Left colon (tissue), 2 donors: Measurements from ENCODE around the gene SMARCC1. TPM values are rescaled to one million over a fixed set of nuclear protein-coding genes. Genes with fewer than 3 reads are reported as not detected.
"Not testable (repeated sequence)": the region's sequence is repeated elsewhere in the genome, so short reads cannot be mapped to it uniquely, and the experiment has no call there.

Experiments
- ATAC-seq: fragments of 200-7000 bp; cut with Tn5 transposase; one replicate; pipeline ENCODE4 v1.9.1; 2020; ENCODE audit warnings: mild to moderate bottlenecking, moderate library complexity
- DNase-seq, 2 donors: peaks; one replicate each; pipeline ENCODE4 v3.0.0-alpha.2; 2020
- intact Hi-C, 2 donors: fragments of 100-400 bp; cut with DNase I in 1 of 2; cut with micrococcal nuclease in 1 of 2; formaldehyde crosslinking; loops; one replicate each; pipeline versions ENCODE4 v1.11.2 to v1.14.0; 2022; cut with DNase I, micrococcal nuclease
- total RNA-seq, 2 donors: library from RNA; stranded (reverse); fragmentation: NEBNext Ultra II Directional; extraction: Animal tissue kit (Norgen Biotek cat#: 25700); gene quantifications; one replicate each; pipeline ENCODE4 v1.2.1, GENCODE V29; 2021
- donor health status: DM: no; HTN: no; CAD: no.
- donor health status: DM: yes; HTN: yes; CAD: no.

The SMARCC1 gene
- total RNA-seq, 2 donors from 2014 or later = 55.6 to 66.4 TPM

DNA sequence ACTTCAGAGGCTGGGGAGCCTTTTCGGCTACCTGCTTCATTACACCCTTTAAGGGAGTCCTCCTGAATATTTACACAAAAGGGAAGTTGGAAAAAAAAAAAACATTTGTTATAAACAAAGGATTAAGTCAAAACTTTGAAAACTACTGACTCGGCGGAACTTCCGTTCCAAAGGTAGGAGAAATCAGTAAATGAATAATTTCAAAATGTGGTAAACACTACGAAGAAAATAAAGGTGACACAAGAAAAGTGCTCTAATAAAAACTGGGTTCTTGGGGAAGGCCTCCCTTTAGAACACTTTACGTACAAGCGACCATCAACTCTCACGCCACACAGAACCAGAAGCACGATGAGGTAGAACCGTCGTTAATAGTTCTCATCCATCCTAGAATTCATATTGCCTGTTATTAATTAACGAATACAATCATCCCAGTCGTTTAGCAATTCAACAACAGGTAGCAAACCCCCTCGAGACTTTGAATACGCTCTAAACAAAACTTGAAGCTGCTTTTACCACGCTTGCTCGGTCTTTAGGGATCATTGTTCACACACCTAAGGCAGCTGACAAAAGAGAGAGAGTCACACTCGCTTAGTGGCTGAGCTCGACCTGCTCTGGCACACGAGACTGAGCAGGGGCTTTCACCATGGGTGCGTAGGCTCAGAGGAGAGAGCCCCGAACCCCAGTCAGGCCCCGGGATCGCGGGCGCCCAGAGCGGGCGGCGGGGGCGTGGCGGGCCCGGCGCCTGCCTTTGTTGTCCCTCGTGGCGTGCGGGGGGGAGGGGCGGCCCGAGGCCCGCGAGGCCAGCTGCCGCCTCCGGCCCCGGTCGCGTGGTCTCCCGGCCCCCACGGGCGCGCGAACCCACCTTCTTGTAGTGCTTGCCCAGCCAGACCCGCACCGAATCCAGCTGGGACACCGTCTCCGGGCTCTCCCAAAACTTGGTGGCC lies 680 bp downstream of the SMARCC1 start:
- DNase-seq (peak; percentile 62 to 84), ATAC-seq (peak; percentile 64)
- intact Hi-C loops = loop anchor here in 1 of 2 donors (10.0 kb wide), 1 partner anchor 356 kb away; no protein-coding TSS in a partner anchor

DNA sequence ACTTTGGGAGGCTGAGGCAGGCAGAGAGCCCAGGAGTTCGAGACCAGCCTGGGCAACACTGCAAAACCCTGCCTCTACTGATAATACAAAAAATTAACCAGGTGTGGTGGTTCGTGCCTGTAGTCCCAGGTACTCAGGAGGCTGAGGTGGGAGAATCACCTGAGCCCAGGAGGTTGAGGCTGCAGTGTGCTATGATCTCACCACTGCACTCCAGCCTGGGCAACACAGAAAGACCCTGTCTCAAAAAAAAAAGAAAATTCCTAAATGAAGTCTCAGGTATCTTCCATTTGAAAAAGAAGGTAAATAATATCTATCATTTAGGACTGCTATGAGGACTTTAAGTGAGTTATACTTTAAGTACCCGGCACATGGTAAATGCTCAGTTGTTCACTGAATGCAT lies 2.9 kb downstream of the SMARCC1 start:
- DNase-seq (no peak), ATAC-seq (no peak)
- intact Hi-C loops = no loop called here

DNA sequence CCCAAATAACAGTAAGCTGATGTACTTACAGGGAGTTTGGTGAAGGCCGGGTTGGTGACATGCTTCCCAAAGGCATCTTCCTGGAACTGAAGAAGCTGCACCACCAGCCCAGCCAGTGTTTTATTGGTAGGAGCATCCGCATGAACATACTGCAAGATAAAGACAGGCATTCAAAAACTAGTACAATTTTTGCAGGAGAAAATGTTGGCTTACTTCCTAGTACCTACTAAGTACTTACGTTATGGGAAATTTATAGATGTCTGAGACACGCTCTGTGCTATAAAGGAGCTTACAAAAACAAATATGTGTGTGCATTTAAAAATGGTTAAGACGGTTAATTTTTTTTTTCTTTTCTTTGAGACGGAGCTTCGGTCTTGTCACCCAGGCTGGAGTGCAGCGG lies 8.9 kb downstream of the SMARCC1 start:
- DNase-seq (no peak), ATAC-seq (no peak)
- intact Hi-C loops = no loop called here

DNA sequence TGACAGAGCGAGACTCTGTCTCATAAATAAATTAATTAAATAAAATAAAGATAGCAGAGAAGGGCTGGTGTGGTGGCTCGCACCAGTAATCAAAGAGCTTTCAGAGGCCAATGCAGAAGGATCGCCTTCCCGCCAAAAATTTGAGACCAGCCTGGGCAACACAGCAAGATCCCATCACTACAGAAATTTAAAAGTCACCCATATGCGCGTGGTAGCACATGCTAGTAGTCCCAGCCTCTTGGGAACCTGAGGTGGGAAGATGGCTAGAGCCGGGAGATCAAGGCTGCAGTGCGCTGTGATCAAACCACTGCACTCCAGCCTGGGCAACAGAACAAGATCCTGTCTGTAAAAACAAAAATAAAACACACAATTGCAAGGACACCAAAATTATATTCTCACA lies 9.6 kb downstream of the SMARCC1 start:
- DNase-seq (no peak), ATAC-seq (no peak)
- intact Hi-C loops = no loop called here

DNA sequence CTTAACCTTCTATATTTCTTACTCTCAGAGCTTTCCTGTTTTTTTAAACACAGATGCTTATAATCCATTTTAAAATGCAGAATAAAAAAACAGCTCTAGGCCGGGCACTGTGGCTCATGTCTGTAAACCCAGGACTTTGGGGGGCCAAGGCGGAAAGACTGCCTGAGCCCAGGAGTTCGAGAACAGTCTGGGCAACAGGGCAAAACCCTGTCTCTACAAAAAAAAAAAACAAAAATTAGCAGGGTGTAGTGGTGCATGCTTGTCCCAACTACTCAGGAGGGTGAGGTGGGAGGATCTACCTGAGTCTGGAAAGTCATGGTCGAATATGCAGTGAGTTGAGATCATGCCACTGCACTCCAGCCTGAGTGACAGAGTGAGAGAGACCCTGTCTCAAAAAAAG lies 15.5 kb downstream of the SMARCC1 start:
- no peak for DNase-seq
- intact Hi-C loops = no loop called here
- ATAC-seq = no peak

DNA sequence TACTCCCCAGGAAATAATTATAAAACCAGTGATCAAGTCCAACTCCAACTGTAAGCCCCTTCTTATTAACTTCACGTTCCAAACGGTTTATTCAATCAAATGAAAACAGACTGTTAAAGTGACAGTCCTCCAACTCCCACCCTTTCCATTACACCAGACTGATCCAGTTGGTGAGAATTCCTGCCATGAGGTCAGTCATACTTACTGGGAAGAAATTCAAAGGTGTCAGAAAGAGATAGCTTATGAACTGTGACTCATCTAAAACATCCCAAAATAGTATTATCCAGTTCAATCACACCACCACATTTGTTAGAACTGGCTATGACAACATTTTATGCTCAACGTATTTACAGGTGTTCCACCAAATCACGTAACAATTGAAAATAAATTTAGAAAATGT lies 19.5 kb downstream of the SMARCC1 start:
- DNase-seq (no peak), ATAC-seq (no peak)
- intact Hi-C loops = no loop called here

DNA sequence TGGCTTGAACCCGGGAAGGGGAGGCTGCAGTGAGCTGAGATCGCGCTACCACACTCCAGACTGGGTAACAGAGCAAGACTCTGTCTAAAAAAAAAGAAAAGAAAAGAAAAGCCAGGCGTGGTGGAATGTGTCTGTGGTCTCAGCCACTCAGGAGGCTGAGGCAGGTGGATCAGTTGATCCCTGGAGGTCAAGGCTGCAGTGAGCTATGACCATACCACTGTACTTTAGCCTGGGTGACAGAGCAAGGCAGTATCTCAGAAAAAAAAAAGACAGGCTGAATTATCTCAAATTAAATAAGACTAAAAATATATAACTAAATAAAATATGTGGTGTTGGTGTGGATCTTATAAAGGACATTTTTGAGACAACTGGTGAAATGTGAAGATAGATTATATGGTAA lies 20.6 kb downstream of the SMARCC1 start:
- intact Hi-C loops = no loop called here
- DNase-seq = no peak
- ATAC-seq = no peak

DNA sequence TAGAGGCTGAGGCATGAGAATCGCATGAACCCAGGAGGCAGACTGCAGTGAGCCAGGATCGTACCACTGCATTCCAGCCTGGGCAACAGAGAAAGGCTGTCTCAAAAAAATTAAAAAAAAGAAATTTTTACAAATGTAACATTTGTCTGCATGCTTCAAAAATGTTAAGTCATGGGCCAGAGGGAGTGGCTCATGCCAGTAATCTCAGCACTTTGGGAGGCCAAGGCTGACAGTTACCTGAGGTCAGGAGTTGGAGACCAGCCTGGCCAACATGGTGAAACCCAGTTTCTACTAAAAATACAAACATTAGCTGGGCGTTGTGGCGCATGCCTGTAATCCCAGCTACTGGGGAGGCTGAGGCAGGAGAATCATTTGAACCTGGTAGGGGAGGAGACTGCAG lies 21.5 kb downstream of the SMARCC1 start:
- DNase-seq, intact Hi-C loops, ATAC-seq: not testable (repeated sequence)

DNA sequence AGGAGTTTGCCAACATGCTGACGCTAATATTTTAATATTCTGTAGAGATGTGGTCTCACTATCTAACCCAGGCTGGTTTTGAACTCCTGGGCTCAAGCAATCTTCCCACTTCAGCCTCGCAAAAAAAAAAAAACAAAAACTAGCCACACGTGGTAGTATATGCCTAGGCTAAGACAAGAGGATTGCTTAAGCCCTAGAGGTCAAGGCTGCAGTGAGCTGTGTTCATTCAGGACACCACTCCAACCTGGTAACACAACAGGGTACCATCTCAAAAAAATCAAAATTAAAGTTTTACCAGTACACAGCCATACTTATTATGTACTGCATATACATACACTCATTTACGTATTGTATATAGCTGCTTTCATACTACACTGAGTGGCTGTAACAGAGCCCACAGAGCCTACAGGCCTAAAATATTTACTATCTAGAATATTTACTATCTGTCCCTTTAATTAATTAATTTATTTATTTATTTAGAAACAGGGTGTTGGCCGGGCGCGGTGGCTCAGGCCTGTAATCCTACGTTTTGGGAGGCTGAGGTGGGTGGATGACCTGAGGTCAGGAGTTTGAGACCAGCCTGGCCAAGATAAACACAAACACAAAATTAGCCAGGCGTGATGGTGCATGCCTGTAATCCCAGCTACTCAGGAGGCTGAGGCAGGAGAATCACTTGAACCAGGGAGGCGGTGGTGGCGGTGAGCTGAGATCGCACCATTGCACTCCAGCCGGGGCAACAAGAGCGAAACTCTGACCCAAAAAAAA lies 23.2 kb downstream of the SMARCC1 start:
- intact Hi-C loops = no loop called here
- DNase-seq = no peak
- ATAC-seq = no peak

DNA sequence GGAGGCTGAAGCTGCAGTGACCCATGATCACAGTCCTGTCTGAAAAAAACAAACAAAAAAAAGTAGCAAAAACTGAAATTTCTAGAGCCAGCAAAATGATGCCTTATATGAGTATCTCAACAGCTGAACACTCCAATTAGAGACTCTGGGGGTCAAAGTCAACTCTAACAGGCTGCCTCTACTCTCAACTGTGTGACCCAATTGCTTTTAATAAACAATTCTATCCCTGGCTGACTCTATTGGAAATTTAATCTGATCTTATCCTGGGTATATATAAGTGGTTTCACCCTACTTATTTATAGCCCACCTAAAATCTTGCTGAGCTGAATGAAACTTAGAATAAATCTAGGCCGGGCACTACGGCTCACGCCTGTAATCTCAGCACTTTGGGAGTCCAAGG lies 29.0 kb downstream of the SMARCC1 start:
- DNase-seq = no peak
- intact Hi-C loops = no loop called here
- no peak for ATAC-seq

DNA sequence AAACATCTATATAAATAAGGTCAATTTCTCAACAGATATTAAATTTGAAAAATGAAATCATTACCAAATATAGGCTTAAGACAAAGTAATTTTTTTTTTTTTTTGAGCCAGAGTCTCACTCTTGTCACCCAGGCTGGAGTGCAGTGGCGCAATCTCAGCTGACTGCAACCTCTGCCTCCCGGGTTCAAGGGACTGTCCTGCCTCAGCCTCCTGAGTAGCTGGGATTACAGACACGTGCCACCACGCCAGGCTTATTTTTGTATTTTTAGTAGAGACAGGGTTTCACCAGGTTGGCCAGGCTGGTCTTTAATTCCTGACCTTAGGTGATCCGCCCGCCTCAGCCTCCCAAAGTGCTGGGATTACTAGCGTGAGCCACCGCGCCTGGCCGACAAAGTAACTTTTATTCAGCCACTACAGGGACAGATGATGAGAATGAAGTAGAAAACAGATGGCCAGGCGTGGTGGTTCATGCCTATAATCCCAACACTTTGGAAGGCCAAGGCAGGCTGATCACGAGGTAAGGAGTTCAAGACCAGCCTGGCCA lies 30.8 kb downstream of the SMARCC1 start:
- DNase-seq, ATAC-seq, intact Hi-C loops: not testable (repeated sequence)

DNA sequence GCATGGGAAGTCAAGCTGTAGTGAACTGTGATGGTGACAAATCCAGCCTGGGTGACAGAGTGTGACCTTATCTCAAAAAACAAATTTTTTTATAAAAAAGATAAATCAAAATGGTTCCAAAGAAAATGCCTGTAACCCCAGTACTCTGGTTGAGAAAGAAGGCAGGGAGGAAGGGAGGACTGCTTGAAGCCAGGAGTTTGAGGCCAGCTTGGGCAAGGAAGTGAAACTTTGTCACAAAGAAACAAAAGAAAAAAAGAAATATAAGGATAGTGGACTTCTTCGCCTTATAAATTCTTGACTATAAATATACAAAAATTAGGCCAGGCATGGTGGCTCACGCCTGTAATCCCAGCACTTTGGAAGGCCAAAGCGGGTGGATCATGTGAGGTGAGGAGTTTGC lies 34.1 kb downstream of the SMARCC1 start:
- DNase-seq (no peak), ATAC-seq (no peak)
- intact Hi-C loops = no loop called here

DNA sequence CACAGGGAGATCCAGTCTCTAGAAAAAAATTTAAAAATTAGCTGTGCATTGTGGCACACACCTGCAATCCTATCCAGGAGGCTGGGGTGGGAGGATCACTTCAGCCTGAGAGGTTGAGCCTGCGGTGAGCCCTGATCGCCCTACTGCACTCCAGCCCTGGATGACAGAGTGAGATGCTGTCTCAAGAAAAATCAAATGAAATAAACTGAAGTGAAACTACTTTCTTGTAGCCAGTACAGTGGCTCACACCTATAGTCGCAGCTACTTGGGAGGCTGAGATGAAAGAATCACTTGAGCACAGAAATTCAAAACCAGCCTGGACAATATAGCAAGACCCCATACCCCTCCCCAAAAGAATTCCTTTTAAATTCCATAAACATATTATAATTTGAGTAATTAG lies 35.4 kb downstream of the SMARCC1 start:
- intact Hi-C loops = no loop called here
- DNase-seq (no peak), ATAC-seq (no peak)

DNA sequence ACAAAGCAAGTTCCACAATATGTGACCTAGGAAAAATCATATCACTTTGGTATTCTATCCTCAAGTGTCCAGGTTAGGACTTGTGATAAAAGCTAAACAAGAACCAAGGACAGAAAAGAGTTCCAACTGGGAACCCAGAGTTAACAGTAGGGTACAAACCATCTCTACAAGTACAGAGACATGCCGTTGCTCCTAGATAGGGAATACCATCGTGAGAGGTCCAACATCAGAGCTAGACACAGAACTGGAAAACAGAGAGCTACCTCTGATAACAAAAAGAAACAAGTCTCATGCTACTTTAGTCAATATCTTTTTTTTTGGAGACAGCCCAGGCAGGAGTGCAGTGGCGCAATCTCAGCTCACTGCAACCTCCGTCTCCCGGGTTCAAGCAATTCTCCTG lies 37.8 kb downstream of the SMARCC1 start:
- intact Hi-C loops = no loop called here
- DNase-seq = no peak
- ATAC-seq = no peak

DNA sequence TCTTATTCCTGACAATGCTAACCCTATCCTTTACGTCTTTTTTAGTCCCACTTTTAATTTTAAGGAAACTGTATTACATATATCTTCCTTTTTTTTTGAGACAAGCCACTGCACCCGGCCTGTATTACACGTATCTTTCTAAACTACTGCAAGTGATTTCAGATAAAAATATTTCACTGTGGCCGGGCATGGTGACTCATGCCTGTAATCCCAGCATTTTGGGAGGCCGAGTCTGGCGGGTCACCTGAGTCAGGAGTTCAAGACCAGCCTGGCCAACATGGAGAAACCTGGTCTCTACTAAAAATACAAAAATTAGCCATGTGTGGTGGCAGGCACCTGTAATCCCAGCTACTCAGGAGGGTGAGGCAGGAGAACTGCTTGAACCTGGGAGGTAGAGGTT lies 38.3 kb downstream of the SMARCC1 start:
- intact Hi-C loops, DNase-seq, ATAC-seq: not testable (repeated sequence)

DNA sequence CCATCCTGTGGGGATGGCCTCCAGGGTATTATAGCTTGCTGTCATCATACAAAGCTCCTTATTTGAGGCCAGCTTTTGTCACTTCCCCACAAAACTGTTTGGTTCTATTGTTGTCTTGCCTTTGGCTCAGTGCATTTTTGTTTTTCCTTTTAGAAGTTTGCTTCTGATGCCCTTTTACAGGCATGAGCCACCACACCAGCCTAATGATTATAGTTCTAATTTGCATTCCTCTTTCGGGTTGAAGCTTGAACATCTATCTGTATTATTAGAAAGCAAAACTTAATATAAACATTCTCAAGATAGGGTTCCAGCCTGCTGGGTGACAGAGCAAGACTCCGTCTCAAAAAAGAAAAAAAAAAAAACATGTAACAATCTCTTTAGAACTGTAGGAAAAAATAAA lies 39.8 kb downstream of the SMARCC1 start:
- ATAC-seq = no peak
- DNase-seq = no peak
- intact Hi-C loops = no loop called here

DNA sequence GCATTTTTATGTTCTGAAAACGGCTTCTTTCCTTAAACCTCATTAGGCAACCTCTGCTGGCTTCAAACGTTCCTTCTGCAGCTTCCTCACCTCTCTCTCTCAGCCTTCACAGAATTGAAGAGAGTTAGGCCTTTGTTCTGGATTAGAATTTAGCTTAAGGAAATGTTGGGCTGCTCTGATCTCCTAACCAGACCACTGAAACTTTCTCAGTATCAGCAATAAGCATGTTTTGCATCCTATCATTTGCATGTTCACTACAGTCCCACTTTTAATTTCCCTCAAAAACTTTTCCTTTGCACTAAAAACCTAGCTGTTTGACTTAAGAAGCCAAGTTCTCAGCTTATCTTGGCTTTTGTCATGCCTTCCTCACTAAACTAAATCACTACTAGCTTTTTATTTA lies 49.5 kb downstream of the SMARCC1 start:
- DNase-seq (no peak), ATAC-seq (no peak)
- intact Hi-C loops = no loop called here

DNA sequence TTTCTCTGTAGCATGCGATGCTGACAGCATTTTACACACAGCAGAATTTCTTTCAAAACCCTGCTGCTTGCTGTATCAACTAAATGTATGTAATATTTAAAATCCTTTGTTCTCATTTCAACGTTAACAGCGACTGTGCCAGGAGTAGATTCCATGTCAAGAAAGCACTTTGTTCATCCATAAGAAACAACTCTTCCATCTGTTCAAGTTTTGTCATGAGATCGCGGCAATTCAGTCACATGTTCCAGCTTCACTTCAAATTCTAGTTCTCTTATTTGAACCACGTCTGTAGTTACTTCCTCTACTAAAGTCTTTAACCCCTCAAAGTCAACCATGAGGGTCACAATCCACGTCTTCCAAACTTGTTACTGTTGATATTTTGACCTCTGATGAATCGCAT lies 50.6 kb downstream of the SMARCC1 start:
- ATAC-seq (no peak), DNase-seq (no peak)
- intact Hi-C loops = no loop called here

DNA sequence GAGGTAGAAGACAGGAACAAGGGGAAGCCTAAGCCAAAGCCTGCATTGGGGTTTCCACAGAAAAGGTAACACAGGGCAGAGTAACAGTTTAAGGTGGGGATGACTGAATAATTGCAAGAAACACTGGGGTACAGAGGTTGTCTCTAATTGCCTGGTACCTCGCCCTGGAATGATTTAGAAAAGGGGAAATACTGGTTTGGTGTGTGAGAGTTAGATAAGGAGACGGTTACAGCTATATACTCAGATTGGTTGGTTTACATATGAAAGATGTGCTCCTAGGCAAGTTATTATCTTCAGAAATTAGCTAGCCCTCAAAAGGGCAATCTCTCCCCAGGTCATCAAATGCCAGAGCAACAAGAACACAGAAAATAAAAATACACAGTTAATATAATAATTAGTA lies 58.8 kb downstream of the SMARCC1 start:
- peak; percentile 77 for ATAC-seq
- intact Hi-C loops = no loop called here

DNA sequence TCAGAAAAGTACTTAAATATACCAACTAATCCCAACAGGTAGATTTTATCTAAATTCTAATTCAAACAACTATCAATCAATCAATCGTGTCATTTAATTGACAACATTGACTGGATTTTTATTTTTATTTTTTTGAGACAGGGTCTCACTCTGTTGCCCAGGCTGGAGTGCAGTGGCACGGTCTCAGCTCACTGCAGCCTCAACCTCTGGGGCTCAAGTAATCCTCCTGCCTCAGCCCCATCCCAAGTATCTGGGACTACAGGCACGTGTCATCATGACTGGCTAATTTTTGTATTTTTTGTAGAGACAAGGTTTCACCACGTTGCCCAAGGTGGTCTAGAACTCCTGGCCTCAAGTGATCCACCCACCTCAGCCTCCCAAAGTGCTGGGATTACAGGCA lies 64.2 kb downstream of the SMARCC1 start:
- intact Hi-C loops, ATAC-seq, DNase-seq: not testable (repeated sequence)

More for the DNA sequence above, 58.8 kb downstream of the SMARCC1 start:
- no peak for DNase-seq
